NCI-H1417 treated with DMSO at 0.1 percent for 48 hours (cell line): Measurements from ENCODE around the gene ZBTB3.
"Not testable (repeated sequence)": the region's sequence is repeated elsewhere in the genome, so short reads cannot be mapped to it uniquely, and the experiment has no call there.

Source experiments
- DNase-seq: peaks from one replicate; lab custom pipeline; 2025; lab: John Stamatoyannopoulos, UW

ZBTB3 gene

DNA sequence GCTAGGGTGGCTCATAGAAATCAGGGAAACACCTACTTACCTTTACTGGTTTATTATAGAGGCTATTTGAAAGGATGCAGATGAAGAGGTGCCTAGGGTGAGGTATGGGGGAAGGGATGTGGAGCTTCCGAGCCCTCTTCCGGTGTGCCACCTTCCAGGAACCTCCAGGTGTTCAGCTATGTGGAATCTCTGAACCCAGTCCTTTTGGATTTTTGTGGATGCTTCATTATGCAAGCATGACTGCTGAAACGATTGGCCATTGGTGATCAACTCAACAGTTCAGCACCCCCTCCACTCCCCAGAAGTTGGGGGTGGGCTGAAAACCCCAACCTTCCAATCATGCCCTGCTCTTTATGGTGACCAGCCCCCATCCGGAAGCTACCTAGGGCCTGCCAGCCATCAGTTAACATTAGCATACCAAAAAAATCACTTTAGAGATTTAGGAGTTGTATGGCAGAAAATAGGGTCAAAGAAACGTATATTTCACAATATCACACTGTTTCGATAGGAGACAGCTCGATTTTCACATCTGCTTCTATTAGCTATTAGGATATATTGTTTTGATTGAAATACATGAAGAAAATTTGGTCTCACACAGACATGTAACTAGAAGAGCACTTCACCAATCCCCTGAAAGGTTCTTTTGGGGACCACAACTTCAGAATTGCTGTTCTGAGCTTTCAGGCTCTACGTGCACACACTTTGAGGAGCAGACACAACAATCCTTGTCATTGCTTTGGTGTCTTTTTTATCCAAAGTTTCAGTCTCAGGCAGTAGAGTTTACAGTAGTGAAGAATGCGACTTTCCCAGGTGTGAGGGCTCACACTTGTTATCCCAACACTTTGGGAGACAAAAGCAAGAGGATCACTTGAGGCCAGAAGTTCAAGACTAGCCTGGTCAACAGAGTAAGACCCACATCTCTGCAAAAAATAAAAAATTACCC is 4.2 kb upstream of the ZBTB3 start:
- DNase-seq, result no peak

DNA sequence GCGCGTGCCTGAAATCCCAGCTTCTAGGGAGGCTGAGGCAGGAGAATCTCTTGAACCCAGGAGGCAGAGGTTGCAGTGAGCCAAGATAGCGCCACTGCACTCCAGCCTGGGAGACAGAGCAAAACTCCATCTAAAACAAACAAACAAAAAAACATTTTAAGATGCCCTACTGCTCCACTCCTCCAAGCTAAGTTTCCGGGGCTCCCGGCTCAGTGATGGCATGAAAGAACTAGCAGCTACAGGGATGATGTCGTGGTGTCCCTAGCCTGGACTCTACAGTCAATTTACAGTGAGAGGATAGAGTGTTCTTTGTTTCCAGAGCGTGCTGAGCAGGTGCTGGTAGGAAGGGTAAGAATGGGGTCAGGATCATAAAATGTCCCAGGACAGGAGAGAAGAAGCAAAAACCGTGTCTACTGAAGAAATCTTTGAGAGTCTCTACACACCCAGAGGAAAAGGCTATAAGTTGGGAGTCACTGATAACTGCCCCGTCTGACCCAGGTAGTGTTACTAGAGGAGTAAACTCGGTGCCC is 1.2 kb upstream of the ZBTB3 start:
- no peak for DNase-seq

- no peak for DNase-seq
These were observed 795 bp downstream of the ZBTB3 start for GRCh38 chr11:62752994-62753735.

DNA sequence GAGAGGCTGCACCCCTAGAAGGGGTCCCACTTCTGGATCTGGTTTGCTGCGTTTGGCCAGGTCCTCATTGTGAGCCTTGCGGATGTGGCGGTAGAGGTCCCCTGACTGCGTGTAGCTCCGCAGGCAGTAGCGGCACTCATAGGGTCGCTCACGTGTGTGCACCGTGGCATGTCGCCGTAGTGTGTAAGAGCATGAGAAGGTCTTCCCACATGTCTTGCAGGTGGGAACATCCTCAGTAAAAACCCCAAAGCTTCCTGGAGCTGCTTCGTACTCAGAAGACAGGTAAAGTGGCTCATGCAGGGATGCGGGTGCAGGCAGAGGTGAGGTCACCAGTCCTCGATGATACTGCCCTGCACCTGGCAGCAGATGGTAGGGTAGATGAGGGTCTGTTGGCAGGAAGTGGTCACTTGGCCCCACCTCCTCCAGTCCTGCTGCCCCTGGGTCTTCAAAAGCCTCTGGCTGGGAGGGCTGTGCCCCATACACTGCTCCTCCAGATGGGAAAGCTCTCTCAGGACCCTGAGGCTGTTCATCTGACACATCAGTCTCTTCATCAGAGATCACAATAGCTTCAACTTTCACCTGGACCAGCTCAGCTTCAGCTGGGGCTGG is 1.7 kb downstream of the ZBTB3 start:
- DNase-seq, result no peak

DNA sequence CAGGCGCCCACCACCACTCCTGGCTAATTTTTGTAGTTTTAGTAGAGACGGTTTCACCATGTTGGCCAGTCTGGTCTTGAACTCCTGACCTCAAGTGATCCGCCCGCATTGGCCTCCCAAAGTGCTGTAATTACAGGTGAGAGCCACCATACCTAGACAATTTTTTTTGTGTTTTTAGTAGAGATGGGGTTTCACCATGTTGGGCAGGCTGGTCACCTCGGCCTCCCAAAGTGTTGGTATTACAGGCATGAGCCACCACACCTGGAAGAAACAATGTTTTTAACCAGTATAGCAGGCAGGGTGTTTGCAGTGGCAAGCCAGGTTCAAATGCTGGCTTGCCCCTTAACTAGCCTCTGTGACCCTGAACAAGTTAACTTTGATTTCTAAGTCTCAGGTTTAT is 4.0 kb downstream of the ZBTB3 start:
- not testable (repeated sequence) for DNase-seq

DNA sequence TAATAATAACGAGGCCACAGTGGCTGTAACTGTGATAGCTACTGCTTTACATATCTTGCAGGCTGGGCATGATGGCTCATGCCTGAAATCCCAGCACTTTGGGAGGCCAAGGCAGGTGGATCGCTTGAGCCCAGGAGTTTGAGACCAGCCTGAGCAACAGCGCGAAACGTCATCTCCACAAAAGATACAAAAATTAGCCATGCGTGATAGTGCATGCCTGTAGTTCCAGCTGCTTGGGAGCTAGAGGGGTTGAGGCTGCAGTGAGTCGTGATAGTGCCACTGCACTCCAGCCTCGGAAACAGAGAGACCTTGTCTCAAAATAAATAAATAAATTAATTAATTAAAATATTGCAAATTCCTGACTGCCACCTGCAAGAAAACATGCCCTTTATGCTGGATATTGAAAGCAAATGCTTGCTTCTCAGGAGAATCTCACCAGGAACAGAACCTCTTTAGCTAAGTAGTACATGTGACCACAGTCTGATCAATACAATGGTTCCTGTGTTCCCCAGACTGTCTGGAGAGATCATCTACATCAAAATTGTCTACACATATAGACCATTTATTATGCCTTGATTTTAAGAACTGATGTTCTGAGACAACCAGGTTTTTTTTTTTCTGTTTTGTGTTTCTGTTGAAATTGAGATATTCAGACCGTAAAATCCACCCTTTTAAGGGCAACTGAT is 6.3 kb downstream of the ZBTB3 start:
- no peak for DNase-seq

- no peak for DNase-seq
These were observed 16.8 kb downstream of the ZBTB3 start for GRCh38 chr11:62737196-62737595.

DNA sequence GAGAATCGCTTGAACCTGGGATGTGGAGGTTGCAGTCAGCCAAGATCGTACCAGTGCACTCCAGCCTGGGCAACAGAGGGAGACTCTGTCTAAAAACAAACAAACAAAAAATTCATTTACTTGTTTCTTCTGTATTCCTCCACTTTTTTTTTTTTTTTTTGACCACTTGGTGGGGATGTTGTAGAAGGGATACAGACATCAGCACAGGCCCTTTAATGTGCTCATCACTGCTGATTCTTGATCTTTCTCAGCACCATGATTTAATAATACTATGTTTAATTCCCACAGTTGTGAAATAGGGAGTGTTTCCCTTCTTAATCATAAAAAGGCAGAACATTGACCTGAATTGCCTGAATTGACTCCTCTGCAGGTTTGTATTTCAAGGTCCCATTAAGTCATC is 21.1 kb downstream of the ZBTB3 start:
- no peak for DNase-seq

GRCh38 chr11:62730076-62730475 is 23.9 kb downstream of the ZBTB3 start:
- DNase-seq, result not testable (repeated sequence)

DNA sequence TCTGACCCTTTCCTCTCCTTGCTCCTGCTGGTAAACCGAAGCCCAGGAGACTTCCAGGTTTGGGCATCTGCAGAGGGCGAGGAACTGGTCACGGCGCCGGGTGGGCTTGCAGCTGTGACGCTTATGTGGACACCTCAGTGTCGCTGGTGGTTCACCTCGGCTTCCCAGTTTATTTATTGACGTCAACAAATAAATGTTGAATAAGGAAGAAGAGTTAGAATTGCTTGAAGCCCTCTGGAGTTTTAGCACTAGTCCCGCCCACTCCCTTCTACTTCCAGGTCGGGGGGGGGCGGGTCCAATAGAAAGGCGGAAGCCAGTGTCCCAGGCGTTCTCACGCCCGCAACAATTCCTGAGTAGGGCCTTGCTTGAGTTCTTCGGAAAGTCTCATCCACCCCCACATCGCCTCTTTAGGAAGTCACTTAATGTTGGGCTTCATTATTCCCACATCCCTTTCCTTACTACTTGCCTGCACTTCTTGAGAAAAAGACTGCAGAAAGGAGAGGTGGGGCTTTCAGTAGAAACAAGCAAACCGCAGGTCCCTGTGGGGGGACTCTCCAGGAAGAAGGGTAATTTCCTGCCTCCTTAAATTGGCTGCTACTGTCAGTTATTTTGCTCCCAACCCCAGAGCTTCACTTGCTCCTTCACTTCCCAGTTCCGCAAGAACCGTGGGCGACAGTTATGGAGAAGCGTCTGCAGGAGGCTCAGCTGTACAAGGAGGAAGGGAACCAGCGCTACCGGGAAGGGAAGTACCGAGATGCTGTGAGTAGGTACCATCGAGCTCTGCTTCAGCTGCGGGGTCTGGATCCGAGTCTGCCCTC is 25.6 kb downstream of the ZBTB3 start, which contains the start of gene TTC9C:
Gene TTC9C, plus strand, starts transcription at position 316 of the 818 bp plus-strand sequence. Its CDS starts 363 bp downstream, at position 679.
- peak; percentile 70 for DNase-seq

DNA sequence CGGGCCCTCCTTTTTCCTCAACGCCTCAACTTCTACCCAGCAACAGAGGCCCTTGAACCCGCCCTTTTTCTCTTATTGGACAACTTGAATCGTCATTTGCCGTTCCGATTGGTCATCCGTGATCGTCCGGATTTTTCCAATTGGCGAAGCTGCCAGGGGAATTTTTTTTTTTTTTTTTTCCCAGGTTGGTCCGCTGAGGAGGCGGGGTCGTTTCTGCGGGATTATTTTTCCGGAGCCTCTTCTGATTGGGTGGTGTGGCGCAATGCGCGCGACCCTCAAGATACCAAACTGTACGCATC is 26.1 kb downstream of the ZBTB3 start:
- peak; percentile 95 for DNase-seq

- peak; percentile 98 for DNase-seq
These were observed 26.6 kb downstream of the ZBTB3 start, which contains the start of gene HNRNPUL2 for GRCh38 chr11:62727165-62727871. TSS of gene HNRNPUL2 (minus strand) at chr11:62727457. CDS start at chr11:62727156, 301 bp downstream.

DNA sequence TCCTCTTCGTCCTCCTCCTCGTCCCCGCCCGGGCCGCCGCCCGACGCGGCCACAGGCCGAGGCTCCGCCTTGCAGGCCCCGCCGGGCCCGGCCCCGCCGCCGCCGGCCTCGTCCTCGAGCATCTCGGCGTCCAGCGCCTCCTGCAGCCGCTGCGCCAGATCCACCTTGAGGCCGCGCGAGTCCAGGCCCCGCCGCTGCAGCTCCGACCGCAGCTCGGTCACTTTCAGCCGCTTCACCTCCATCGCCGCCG is 27.1 kb downstream of the ZBTB3 start:
- DNase-seq, result no peak

DNA sequence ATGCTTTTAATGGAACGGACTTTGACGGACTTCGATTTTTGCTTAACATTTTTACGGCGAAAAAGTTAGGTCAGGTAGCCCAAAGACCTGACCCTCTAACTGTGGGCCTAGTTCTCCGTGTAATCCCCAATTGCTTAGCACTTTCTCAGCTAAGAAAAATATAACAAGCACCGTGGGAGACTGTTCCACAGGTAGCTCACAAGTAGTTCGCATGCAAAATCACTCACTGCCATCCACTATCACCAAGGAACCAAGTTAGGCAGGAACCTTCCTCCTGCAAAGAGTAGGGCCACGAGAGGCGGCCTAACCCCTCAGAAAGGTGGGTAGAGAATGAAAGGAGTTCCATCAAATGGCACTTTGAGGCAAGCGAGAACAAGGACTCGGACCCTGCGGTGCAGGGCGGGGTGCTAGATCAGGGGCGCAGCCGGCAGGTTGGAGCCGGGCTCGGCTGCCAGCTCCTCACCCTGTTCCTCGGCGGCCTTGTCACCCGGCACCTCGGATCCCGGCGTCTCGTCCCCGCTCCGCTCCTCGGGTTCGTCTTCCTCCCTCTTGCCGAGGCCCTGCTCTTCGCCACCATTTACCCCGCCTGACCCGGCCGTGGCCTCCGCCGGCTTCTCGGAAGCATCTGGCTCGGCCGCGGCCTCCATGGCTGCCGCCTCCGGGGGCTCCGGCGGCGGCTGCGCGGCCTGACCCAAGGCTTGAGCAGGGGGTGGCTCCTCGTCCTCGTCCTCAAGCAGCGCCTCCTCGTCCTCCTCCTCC is 27.6 kb downstream of the ZBTB3 start:
- no peak for DNase-seq

DNA sequence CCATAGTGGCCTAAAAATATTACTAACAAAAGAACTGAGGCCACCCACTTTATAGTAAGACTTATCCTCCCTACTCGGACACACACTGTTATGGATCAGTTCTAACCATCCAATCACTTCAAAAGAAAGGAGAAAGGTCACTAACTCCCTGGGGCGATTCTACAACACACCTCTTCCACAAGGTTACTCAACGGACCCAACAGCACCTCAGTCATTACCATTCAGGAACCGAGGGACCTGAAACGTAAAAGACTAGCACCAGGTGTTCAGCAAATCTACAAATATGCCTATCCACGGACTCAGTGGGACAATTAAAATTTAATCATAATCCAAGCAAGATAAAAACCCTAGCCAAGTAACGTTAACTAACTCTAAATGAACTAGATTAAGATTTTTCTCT is 28.3 kb downstream of the ZBTB3 start:
- no peak for DNase-seq

DNA sequence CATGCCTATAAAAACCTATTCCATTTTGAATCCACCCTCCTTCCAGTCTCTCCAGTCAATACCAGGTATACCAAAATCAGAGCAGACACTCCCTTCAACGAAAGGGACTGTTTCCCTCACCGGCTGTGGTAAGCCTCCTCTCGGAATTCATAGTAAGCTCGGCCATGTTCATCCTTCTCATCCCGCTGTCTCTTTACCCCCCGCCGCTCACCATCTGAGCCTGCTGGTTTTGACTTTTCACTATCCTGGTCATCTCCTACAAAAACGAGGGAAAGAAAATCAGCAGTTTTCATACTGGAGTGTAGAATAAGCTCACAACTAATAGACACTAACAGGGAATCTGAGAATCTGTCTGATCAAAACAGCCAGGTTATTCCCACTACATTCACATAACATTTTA is 29.8 kb downstream of the ZBTB3 start:
- DNase-seq, result no peak

- no peak for DNase-seq
These were observed 32.0 kb downstream of the ZBTB3 start for GRCh38 chr11:62721994-62722393.

- no peak for DNase-seq
These were observed 34.5 kb downstream of the ZBTB3 start for GRCh38 chr11:62719302-62719978.

GRCh38 chr11:62716816-62717215 is 37.1 kb downstream of the ZBTB3 start:
- DNase-seq, result no peak
